Measurements from ENCODE around the gene KLHL18.

DNA sequence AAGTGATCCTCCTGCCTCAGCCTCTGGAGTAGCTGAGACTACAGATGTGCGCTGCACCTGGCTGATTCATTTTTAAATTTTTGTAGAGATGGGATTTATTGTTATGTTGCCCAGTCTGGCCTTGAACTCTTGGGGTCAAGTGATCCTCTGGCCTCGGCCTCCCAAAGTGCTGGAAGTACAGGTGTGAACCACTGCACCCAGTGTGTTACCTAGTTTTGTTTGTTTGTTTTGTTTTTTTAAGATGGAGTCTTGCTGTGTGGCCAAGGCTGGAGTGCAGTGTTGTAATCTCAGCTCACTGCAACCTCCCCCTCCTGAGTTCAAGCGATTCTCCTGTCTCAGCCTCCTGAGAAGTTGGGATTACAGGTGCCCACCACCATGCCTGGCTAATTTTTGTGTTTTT is 110.2 kb downstream of the KLHL18 start:
- no peak for TF ChIP-seq POLR2AphosphoS5 (IDR thresholded peaks at IDR 0.05; ENCODE audit: insufficient read depth in 1 of 2, low read depth in 1 of 2)
- TF ChIP-seq, protein P1, sequence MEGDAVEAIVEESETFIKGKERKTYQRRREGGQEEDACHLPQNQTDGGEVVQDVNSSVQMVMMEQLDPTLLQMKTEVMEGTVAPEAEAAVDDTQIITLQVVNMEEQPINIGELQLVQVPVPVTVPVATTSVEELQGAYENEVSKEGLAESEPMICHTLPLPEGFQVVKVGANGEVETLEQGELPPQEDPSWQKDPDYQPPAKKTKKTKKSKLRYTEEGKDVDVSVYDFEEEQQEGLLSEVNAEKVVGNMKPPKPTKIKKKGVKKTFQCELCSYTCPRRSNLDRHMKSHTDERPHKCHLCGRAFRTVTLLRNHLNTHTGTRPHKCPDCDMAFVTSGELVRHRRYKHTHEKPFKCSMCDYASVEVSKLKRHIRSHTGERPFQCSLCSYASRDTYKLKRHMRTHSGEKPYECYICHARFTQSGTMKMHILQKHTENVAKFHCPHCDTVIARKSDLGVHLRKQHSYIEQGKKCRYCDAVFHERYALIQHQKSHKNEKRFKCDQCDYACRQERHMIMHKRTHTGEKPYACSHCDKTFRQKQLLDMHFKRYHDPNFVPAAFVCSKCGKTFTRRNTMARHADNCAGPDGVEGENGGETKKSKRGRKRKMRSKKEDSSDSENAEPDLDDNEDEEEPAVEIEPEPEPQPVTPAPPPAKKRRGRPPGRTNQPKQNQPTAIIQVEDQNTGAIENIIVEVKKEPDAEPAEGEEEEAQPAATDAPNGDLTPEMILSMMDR (IDR thresholded peaks at IDR 0.05), result no peak

Measured in vagina (tissue), 2 donors.